Kidney (tissue), 14 donors: Measurements from ENCODE around the gene APRT. TPM values are rescaled to one million over a fixed set of nuclear protein-coding genes. Genes with fewer than 3 reads are reported as not detected.

Experiments used
- DNase-seq, 5 donors: peaks; one replicate each; pipeline ENCODE4 v3.0.0-alpha.2; 2013 to 2020
- FAIRE-seq: peaks from 2 replicates; lab custom pipeline; 2012; peaks lifted over from hg19 to GRCh38; lab: Jason Lieb, UNC
- H3K27ac ChIP-seq, 2 donors: one replicate each; pipeline ENCODE4 v1.7.0; 2013; ENCODE audit warnings: low read depth in 2 of 2, low read length in 2 of 2, inconsistent platforms in 1 of 2
- H3K27me3 ChIP-seq: one replicate; pipeline ENCODE4 v1.7.1; 2013; ENCODE audit warnings: low read length, inconsistent platforms; ENCODE audit not compliant: control insufficient read depth, insufficient read depth
- H3K36me3 ChIP-seq, 3 donors: one replicate each; pipeline versions ENCODE4 v1.7.0 to v1.7.1; 2013; ENCODE audit warnings: low read length in 3 of 3, control low read depth in 1 of 3, inconsistent platforms in 1 of 3; ENCODE audit not compliant: insufficient read depth in 3 of 3, control insufficient read depth in 2 of 3
- H3K4me1 ChIP-seq, 3 donors: one replicate each; pipeline versions ENCODE4 v1.7.0 to v1.7.1; 2013; ENCODE audit warnings: low read length in 3 of 3, inconsistent platforms in 1 of 3, low read depth in 1 of 3; ENCODE audit not compliant: control insufficient read depth in 2 of 3, insufficient read depth in 2 of 3
- H3K4me3 ChIP-seq, 3 donors: one replicate each; pipeline versions ENCODE4 v1.7.0 to v1.8.1; 2013; ENCODE audit warnings: low read length in 3 of 3, control low read depth in 1 of 3, inconsistent platforms in 1 of 3
- H3K9ac ChIP-seq, 3 donors: one replicate each; pipeline versions ENCODE4 v1.7.0 to v1.7.1; 2013; ENCODE audit warnings: low read length in 3 of 3, control low read depth in 1 of 3, inconsistent platforms in 1 of 3
- H3K9me3 ChIP-seq, 3 donors: one replicate each; pipeline versions ENCODE4 v1.7.0 to v1.7.1; 2013; ENCODE audit warnings: low read length in 3 of 3, control low read depth in 1 of 3, inconsistent platforms in 1 of 3; ENCODE audit not compliant: control insufficient read depth in 2 of 3, insufficient read depth in 1 of 3
- intact Hi-C: fragments of 100-400 bp; cut with DNase I; formaldehyde crosslinking; loops from one replicate; pipeline ENCODE4 v1.11.1; 2022
- polyA plus RNA-seq: library from polyadenylated mRNA; stranded (reverse); fragments of 350-450 nt; fragmentation: Illumina TruSeq; extraction: RNeasy Lipid Tissue Mini Kit (QIAGEN cat#74804); gene quantifications from one replicate; pipeline ENCODE4 v1.2.3, GENCODE V29; 2014; ENCODE audit warnings: low read depth, low replicate concordance; ENCODE audit not compliant: insufficient read depth
- total RNA-seq: library from RNA; stranded (reverse); fragmentation: NEBNext Ultra II Directional; extraction: Animal tissue kit (Norgen Biotek cat#: 25700); gene quantifications from one replicate; pipeline ENCODE4 v1.2.1, GENCODE V29; 2021
- TF ChIP-seq, protein P1 (sequence below): IDR thresholded peaks from 3 replicates; pipeline ENCODE4 v1.5.1; 2012; ENCODE audit warnings: mild to moderate bottlenecking, moderate library complexity, borderline replicate concordance; ENCODE audit not compliant: insufficient read depth; ENCODE audit errors: extremely low read depth
- donor health status: control.
- donor health status: control.
- donor health status: control.
- donor health status: control.
- donor health status: control.
- donor health status: DM: yes; HTN: yes; CAD: no.
- donor health status: Normal renal cell carcinoma (clear cell type).

The APRT gene
- total and polyA plus RNA-seq, 2 donors from 2014 or later, result 105 to 204 TPM

DNA sequence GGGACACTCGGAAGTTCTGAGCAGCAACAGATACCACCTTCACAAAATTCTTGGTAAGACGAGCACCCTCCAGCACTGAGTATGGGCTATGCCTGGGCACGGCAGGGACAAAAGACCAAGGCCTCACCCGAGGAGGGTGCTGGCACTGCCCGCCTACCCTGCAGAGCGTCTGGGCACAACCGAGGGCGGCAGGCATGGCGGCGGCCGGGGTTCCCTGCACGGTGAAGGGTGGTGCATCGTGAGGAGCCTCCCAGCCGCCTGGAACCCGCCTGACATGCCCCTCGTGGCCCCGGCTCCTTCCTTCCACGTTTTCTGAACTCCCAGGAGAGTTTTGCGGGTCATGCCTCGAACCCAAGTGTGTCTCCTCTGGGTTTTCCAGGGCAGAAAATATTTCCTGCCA lies 26.1 kb upstream of the APRT start:
- Histone ChIP-seq H3K9ac (no peak overlapping the region), H3K27ac (no peak overlapping the region), H3K36me3 (peaks cover 0 to 12% (median 5%) of the 10 kb centered on the region in 3 donors), H3K9me3 (no peaks in the 10 kb centered on the region), H3K4me1 (no peaks in the 10 kb centered on the region), H3K27me3 (no peaks in the 10 kb centered on the region), H3K4me3 (no peak overlapping the region)
- FAIRE-seq (no peak), DNase-seq (no peak)
- intact Hi-C loops, result no loop called here
- TF ChIP-seq, protein P1, sequence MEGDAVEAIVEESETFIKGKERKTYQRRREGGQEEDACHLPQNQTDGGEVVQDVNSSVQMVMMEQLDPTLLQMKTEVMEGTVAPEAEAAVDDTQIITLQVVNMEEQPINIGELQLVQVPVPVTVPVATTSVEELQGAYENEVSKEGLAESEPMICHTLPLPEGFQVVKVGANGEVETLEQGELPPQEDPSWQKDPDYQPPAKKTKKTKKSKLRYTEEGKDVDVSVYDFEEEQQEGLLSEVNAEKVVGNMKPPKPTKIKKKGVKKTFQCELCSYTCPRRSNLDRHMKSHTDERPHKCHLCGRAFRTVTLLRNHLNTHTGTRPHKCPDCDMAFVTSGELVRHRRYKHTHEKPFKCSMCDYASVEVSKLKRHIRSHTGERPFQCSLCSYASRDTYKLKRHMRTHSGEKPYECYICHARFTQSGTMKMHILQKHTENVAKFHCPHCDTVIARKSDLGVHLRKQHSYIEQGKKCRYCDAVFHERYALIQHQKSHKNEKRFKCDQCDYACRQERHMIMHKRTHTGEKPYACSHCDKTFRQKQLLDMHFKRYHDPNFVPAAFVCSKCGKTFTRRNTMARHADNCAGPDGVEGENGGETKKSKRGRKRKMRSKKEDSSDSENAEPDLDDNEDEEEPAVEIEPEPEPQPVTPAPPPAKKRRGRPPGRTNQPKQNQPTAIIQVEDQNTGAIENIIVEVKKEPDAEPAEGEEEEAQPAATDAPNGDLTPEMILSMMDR, result no peak

DNA sequence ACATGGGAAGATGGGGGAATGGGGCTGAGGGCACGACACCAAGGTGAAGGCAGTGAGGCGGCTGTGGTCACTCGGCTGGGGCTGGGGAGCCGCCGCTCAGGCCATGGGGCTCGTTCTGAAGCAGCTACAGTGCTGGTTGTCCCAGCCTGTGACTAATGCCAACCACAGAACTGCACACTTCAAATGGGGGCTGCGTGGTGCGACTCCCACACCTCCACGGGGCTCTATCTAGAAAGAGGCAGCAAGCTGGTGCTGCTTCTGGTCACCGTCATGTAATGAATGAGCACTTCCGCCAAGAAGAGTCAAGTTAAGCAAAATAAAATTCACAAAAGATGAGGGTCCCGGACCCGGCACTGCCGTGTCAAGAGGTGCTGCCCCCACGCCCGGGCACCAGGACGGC lies 25.1 kb upstream of the APRT start:
- Histone ChIP-seq H3K9me3 (no peaks in the 10 kb centered on the region), H3K9ac (no peak overlapping the region), H3K4me1 (no peaks in the 10 kb centered on the region), H3K27me3 (no peaks in the 10 kb centered on the region), H3K4me3 (no peak overlapping the region), H3K27ac (no peak overlapping the region), H3K36me3 (peaks cover 0 to 12% (median 5%) of the 10 kb centered on the region in 3 donors)
- TF ChIP-seq, protein P1, result no peak
- intact Hi-C loops, result no loop called here
- DNase-seq (no peak), FAIRE-seq (no peak)

DNA sequence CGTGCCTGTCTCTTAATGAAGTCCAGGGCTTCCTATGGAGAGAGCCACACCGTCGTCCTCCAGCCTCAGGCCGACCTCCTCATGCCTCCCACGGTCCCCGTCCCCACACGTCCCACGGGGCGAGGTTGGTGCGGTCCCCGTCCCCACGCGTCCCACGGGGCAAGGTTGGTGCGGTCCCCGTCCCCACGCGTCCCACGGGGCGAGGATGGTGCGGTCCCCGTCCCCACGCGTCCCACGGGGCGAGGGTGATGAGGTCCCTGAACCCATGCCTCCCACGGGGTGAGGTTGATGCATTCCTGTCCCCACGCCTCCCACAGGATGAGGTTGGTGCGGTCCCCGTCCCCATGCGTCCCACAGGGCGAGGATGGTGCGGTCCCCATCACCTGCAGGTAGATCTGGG lies 24.1 kb upstream of the APRT start:
- TF ChIP-seq, protein P1, result no peak
- Histone ChIP-seq H3K27me3 (no peaks in the 10 kb centered on the region), H3K4me1 (no peaks in the 10 kb centered on the region), H3K9me3 (no peaks in the 10 kb centered on the region), H3K36me3 (peaks cover 0 to 11% (median 5%) of the 10 kb centered on the region in 3 donors), H3K4me3 (no peak overlapping the region), H3K27ac (no peak overlapping the region), H3K9ac (no peak overlapping the region)
- intact Hi-C loops, result no loop called here
- DNase-seq, result no peak
- FAIRE-seq, result no peak

DNA sequence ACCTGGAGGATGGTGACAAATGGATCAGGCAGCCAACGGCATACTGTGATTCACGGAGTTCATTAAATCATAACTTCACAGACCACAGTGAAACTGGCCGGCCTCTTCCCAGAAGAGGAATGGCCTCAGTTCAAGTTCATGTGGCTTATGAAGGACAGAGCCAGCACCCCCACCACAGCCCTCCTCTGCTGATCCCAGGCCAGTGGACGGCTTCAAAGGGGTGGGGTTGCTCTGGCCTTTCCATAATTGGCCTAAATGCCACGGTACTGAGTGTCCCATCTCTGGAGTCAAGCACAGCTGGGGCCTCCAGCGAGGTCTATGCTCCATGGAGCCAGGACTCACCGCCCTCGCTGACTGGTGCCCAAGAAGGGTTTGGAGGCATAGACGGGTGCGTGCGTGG lies 23.7 kb upstream of the APRT start:
- Histone ChIP-seq H3K4me1 (no peaks in the 10 kb centered on the region), H3K36me3 (peaks cover 0 to 7% (median 5%) of the 10 kb centered on the region in 3 donors), H3K4me3 (no peak overlapping the region), H3K27ac (no peak overlapping the region), H3K9me3 (no peaks in the 10 kb centered on the region), H3K9ac (no peak overlapping the region), H3K27me3 (no peaks in the 10 kb centered on the region)
- intact Hi-C loops, result no loop called here
- TF ChIP-seq, protein P1, result no peak
- DNase-seq (no peak), FAIRE-seq (no peak)
